HG03135 (cell line): ENCODE results near the gene CACNA1E.

Experiments
- ATAC-seq: cut with Tn5 transposase; IDR thresholded peaks from one replicate; pipeline ENCODE4 v1.9.1; 2021; ENCODE audit warnings: mild to moderate bottlenecking, moderate library complexity; ENCODE audit not compliant: unreplicated experiment

Gene CACNA1E

GRCh38 chr1:181626279-181626938 lies 143.1 kb downstream of the CACNA1E start:
- no peak for ATAC-seq

GRCh38 chr1:181630398-181630797 lies 147.1 kb downstream of the CACNA1E start:
- no peak for ATAC-seq

DNA sequence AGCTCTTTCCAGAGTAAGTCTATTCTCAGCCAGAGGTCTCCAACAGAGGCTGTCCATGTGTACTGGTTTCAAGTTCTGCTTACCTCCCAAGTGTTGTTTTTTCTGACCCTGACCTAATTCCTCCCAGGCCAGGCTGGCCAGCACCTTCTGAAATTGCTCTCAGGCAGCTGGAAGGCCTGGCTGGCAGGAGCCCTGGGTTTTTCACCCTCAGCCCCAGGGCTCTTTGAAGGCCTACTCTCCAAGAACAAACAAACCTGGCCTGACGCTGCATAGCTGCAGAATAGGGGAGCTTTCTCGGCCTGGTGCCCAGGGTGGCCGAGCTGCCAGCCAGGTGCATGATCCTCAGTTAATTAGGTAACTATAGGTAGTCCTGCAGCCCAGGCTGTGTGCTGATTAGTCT lies 147.5 kb downstream of the CACNA1E start:
- no peak for ATAC-seq

DNA sequence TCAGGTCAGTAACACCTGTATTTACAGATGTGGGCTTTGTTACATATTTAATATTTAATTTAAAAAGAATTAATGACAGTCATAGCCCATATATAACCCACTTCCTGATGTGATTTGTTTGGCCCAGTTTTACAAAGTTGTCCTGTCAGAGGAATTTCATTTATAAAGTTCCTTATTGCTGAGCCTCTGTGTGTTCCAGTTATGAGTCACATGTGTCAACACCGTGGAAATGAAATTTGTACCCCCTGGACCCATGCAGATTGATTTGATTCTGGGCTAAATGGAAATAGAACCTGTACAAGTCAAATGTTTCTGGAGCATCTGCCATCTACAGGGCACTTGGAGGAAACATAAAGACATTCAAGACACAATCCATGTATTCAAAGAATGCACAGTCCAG lies 149.2 kb downstream of the CACNA1E start:
- no peak for ATAC-seq

DNA sequence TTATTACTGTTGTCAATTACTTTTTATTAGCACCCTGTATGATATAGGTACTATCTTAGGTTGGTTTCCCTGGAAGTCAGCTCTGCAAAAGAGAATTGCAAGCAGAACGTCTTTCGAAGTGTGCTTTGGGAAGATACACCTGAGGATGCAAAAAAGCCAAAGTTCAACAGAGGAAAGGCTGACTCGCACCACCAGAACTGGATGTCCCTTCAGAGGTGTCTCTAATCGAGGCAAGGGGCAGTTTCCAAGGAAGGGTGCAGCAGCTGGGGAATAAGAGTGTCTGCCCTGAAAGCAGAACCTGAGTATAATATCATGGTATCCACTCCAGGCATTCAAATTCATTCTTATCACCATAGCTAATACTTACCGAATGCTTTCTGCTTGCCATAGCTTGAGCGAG lies 149.6 kb downstream of the CACNA1E start:
- no peak for ATAC-seq

GRCh38 chr1:181635110-181635509 lies 151.8 kb downstream of the CACNA1E start:
- no peak for ATAC-seq

GRCh38 chr1:181637998-181638397 lies 154.7 kb downstream of the CACNA1E start:
- no peak for ATAC-seq

DNA sequence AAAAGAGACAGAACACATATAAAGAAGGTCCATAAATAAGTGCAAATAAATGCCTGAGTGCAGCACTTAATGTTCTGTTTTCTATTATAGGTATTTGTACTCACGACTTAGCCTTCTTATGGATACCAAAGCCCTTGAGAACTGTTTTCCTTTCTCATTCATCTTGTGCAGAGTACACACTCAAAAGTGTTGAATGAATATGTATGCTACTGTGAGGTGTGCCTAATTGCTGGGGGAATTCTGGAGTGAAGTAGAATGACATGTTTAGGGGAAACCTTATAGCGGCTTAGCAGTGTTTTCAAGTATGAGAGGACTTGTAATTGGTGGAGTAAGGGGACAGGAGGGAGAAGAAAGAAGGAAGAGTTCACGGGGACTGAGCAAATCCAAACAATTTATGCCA lies 157.6 kb downstream of the CACNA1E start:
- ATAC-seq, result no peak

DNA sequence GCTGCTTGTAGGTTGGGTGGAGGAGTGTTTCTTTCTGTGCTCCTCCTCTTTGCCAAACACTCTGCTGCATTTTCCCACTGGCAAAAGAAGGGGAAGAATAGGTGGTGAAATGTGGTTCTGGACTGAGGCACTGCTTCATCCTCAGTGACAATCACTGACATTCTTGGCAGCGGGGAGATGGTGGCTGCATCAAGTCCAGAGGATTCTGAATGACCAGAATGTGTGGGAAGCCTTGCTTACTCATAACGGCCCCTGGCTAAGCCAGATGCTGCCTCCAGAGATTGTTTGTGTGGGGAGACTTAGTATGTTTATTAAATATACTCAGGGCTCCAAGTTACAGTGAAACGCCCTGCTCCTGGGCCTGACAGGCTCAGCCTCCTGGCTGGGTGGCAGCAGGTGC lies 160.3 kb downstream of the CACNA1E start:
- no peak for ATAC-seq

DNA sequence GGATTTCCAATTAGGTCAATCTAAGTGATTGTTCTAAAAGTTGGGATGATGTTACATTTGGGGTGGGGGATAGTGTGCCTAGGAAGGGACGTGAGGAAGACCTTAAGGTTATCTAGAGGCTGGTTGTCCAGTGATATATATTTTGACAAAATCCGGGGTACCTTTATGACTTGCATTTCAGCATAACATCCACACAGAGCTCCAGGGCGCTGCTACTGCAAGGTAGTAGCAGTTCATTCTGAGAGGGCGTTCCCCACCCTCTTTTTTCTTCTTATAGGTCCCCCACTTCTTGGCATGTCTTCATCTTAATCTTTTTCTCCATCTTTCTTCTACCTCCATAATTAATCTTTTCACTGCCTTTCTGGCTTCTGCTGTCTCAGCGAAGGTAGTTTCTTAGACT lies 161.9 kb downstream of the CACNA1E start:
- ATAC-seq, result no peak

DNA sequence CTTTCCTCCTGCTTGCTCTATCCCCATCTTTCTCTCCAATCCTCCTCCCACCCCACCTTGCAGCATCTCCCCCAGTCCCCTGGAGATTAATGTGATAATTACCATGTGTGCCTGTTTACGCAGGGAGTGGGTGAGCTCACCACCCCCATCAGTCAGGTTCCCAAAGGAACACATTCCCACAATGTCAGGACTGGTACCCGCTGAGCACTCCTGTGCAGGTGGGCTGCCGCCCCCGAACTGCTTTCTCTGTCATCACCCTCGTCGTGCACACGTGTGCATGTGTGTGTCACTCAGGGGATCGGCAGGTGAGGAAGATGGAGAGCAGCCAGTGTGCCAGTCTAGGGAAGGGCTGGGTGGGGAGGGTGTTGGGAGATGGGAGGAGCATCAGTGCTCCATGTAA lies 163.4 kb downstream of the CACNA1E start:
- ATAC-seq, result no peak

GRCh38 chr1:181647314-181648035 lies 164.2 kb downstream of the CACNA1E start:
- no peak for ATAC-seq

DNA sequence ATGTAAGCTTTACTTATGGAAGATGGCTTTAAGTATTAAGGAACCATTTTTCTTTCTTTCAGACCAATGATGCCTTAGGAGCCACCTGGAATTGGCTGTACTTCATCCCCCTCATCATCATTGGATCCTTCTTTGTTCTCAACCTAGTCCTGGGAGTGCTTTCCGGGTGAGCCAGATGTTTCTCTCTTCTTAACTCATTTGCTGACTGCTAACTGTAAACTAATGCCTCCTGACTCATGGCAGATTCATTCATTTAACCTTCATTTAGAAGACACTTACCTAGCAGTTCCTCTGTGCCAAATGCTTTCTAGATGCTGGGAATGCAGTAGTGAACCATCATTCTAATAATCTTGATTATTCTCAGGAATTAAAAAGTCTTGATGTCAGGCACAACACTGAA lies 168.0 kb downstream of the CACNA1E start:
- ATAC-seq, result no peak

GRCh38 chr1:181655756-181656155 lies 172.4 kb downstream of the CACNA1E start:
- no peak for ATAC-seq

DNA sequence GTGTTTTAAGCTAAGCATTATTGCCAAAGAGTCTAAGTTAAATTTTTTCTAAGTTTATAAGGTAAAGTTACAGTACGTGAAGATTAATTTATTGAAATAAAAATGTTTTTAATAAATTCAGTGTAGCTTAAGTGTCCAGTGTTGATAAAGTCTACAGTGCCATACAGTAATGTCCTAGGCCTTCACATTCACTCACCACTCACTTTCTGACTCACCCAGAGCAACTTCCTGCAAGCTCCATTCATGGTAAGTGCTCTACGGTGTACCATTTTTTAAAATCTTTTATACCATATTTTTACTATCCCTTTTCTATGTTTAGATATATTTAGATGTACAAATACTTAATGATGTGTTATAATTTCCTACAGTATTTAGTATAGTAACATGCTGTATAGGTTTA lies 173.2 kb downstream of the CACNA1E start:
- no peak for ATAC-seq

GRCh38 chr1:181658581-181658980 lies 175.3 kb downstream of the CACNA1E start:
- ATAC-seq, result no peak

GRCh38 chr1:181659321-181659957 lies 176.1 kb downstream of the CACNA1E start:
- no peak for ATAC-seq

- ATAC-seq, result no peak
Observed at GRCh38 chr1:181660621-181661020, 177.3 kb downstream of the CACNA1E start.

- no peak for ATAC-seq
Observed at GRCh38 chr1:181661569-181661968, 178.3 kb downstream of the CACNA1E start.

- no peak for ATAC-seq
Observed at GRCh38 chr1:181662606-181663005, 179.3 kb downstream of the CACNA1E start.

- ATAC-seq, result no peak
Observed at GRCh38 chr1:181664543-181664942, 181.2 kb downstream of the CACNA1E start.

- ATAC-seq, result no peak
Observed at GRCh38 chr1:181669246-181669645, 185.9 kb downstream of the CACNA1E start.
